SK-N-SH (cell line): Measurements from ENCODE around the gene GMEB1. TPM values are rescaled to one million over a fixed set of nuclear protein-coding genes. Genes with fewer than 3 reads are reported as not detected.

ENCODE experiments used
- CTCF ChIA-PET: fragments of 300-600, 350-600 bp; formaldehyde crosslinking; extraction: SDS; loops from one replicate; lab custom pipeline; 2021; lab: Yijun Ruan, JAX
- POLR2A ChIA-PET: fragments of 350-600 bp; sonication (Branson Sonifier 250); formaldehyde crosslinking; extraction: SDS; loops from one replicate; lab custom pipeline; 2020; ENCODE audit warnings: antibody characterized with exemption, inconsistent platforms; lab: Yijun Ruan, JAX
- DNase-seq: peaks from one replicate; pipeline ENCODE4 v3.0.0; 2012
- H2AFZ ChIP-seq: fragments of 200-600 bp; sonication (generic); 2 replicates; pipeline ENCODE4 v1.8.1; 2016; ENCODE audit warnings: antibody characterized with exemption, mild to moderate bottlenecking, low read depth
- H3F3A ChIP-seq: fragments of 200-600 bp; sonication (generic); replicated peaks from 2 replicates; pipeline ENCODE3; 2016; ENCODE audit warnings: antibody characterized with exemption, mild to moderate bottlenecking; ENCODE audit not compliant: insufficient read depth
- H3K27ac ChIP-seq, 2 experiments: fragments of 200-500 bp in 1 of 2; fragments of 200-600 bp in 1 of 2; sonication (Bioruptor generic) in 1 of 2; sonication (generic), shearing (Covaris generic) in 1 of 2; 2 replicates each; pipeline versions ENCODE4 v1.5.1 to v1.6.1; 2014 to 2016; ENCODE audit warnings: low read depth in 2 of 2, inconsistent platforms in 1 of 2, low read length in 1 of 2, mild to moderate bottlenecking in 1 of 2, mixed read lengths in 1 of 2
- H3K27me3 ChIP-seq: fragments of 200-600 bp; sonication (generic), shearing (Covaris generic); 2 replicates; pipeline ENCODE4 v1.6.1; 2016; ENCODE audit warnings: mixed run types; ENCODE audit not compliant: insufficient read depth
- H3K36me3 ChIP-seq, 2 experiments: fragments of 200-500 bp in 1 of 2; fragments of 200-600 bp in 1 of 2; sonication (Bioruptor generic) in 1 of 2; sonication (generic) in 1 of 2; replicated peaks in 1 of 2; 2 replicates each; pipeline versions ENCODE3 to v1.5.1; 2014 to 2016; ENCODE audit warnings: low read length in 1 of 2, mild to moderate bottlenecking in 1 of 2; ENCODE audit not compliant: insufficient read depth in 2 of 2, control insufficient read depth in 1 of 2
- H3K4me1 ChIP-seq, 2 experiments: fragments of 200-500 bp in 1 of 2; fragments of 200-600 bp in 1 of 2; sonication (Bioruptor generic) in 1 of 2; sonication (generic), shearing (Covaris generic) in 1 of 2; 2 replicates each; pipeline versions ENCODE4 v1.5.1 to v1.6.1; 2014 to 2016; ENCODE audit warnings: low read depth in 1 of 2, low read length in 1 of 2, mixed run types in 1 of 2; ENCODE audit not compliant: insufficient read depth in 2 of 2, control insufficient read depth in 1 of 2
- H3K4me2 ChIP-seq: fragments of 200-600 bp; sonication (generic), shearing (Covaris generic); 2 replicates; pipeline ENCODE4 v1.6.1; 2017; ENCODE audit warnings: mixed run types
- H3K4me3 ChIP-seq, 2 experiments: fragments of 200-500 bp in 1 of 2; fragments of 200-600 bp in 1 of 2; sonication (Bioruptor generic) in 1 of 2; sonication (generic), shearing (Covaris generic) in 1 of 2; 2 replicates each; pipeline versions ENCODE4 v1.5.1 to v1.8.1; 2014 to 2016; ENCODE audit warnings: low read depth in 2 of 2, inconsistent platforms in 1 of 2, low read length in 1 of 2, mild to moderate bottlenecking in 1 of 2, mixed read lengths in 1 of 2, moderate library complexity in 1 of 2
- H3K79me2 ChIP-seq: fragments of 200-600 bp; sonication (generic); 2 replicates; pipeline ENCODE4 v1.8.1; 2017; ENCODE audit warnings: mild to moderate bottlenecking; ENCODE audit not compliant: insufficient read depth
- H3K9ac ChIP-seq: fragments of 200-600 bp; sonication (generic); 2 replicates; pipeline ENCODE4 v1.6.1; 2017; ENCODE audit warnings: mixed run types
- H3K9me2 ChIP-seq: fragments of 200-600 bp; sonication (generic); 2 replicates; pipeline ENCODE4 v1.6.1; 2017; ENCODE audit warnings: mixed run types
- H3K9me3 ChIP-seq: fragments of 200-600 bp; sonication (generic); 2 replicates; pipeline ENCODE4 v1.6.1; 2017; ENCODE audit warnings: mixed run types, mild to moderate bottlenecking, moderate library complexity
- H4K20me1 ChIP-seq: fragments of 200-600 bp; sonication (generic); 2 replicates; pipeline ENCODE4 v1.6.1; 2017; ENCODE audit warnings: mild to moderate bottlenecking, mixed run types; ENCODE audit not compliant: insufficient read depth
- CHD2 ChIP-seq: fragments of 150-350 bp; IDR thresholded peaks from 2 replicates; pipeline ENCODE4 v1.6.1; 2018; ENCODE audit warnings: low read length; ENCODE audit not compliant: partially characterized antibody
- ELF1 ChIP-seq: IDR thresholded peaks from 2 replicates; pipeline ENCODE4 v1.4.0; 2012
- EP300 ChIP-seq, 2 experiments: IDR thresholded peaks; 2 replicates each; pipeline versions ENCODE4 v1.4.0 to v1.6.1; 2012; ENCODE audit warnings: borderline replicate concordance in 1 of 2, low read depth in 1 of 2, low read length in 1 of 2
- EZH2phosphoT487 ChIP-seq: fragments of 200-600 bp; sonication (generic); IDR thresholded peaks from 2 replicates; pipeline ENCODE4 v1.6.1; 2017; ENCODE audit warnings: low read depth, mixed run types, mild to moderate bottlenecking, antibody characterized with exemption, moderate library complexity, borderline replicate concordance
- FOSL2 ChIP-seq: IDR thresholded peaks from 2 replicates; pipeline ENCODE4 v1.4.0; 2012; ENCODE audit warnings: low read depth, mild to moderate bottlenecking, moderate library complexity, borderline replicate concordance
- FOXJ3 ChIP-seq: sonication (generic); formaldehyde crosslinking; IDR thresholded peaks from 2 replicates; pipeline ENCODE4 v1.5.1; 2020; ENCODE audit warnings: mild to moderate bottlenecking, missing genetic modification reagents
- FOXM1 ChIP-seq: IDR thresholded peaks from 2 replicates; pipeline ENCODE4 v1.4.0; 2012; ENCODE audit warnings: low read depth, mild to moderate bottlenecking
- MXI1 ChIP-seq: IDR thresholded peaks from 2 replicates; pipeline ENCODE4 v1.6.1; 2012; ENCODE audit warnings: mild to moderate bottlenecking, low read depth, low read length, improper control_type of control experiment
- NFIC ChIP-seq: IDR thresholded peaks from 2 replicates; pipeline ENCODE4 v1.4.0; 2012; ENCODE audit warnings: borderline replicate concordance
- NRF1 ChIP-seq: IDR thresholded peaks from 2 replicates; pipeline ENCODE4 v1.6.1; 2012; ENCODE audit warnings: low read depth, mild to moderate bottlenecking, low read length
- POLR2AphosphoS5 ChIP-seq: IDR thresholded peaks from 2 replicates; pipeline ENCODE4 v1.6.1; 2012; ENCODE audit warnings: low read depth, low read length
- RCOR1 ChIP-seq: fragments of 150-350 bp; IDR thresholded peaks from 2 replicates; pipeline ENCODE4 v1.6.1; 2017; ENCODE audit warnings: antibody characterized with exemption, low read length
- TEAD4 ChIP-seq: IDR thresholded peaks from 2 replicates; pipeline ENCODE4 v1.4.0; 2012; ENCODE audit warnings: mild to moderate bottlenecking, borderline replicate concordance; ENCODE audit not compliant: insufficient read depth
- YY1 ChIP-seq: IDR thresholded peaks from 2 replicates; pipeline ENCODE4 v1.4.0; 2012; ENCODE audit warnings: low read depth, mild to moderate bottlenecking
- WGBS: methylation state at CpG from one replicate; pipeline ENCODE4 v1.1.6; 2017; ENCODE audit warnings: low lambda C conversion rate; 5-methylcytosine and 5-hydroxymethylcytosine counted together
- polyA plus RNA-seq, 3 experiments: library from polyadenylated mRNA; depleted of rRNA; stranded (reverse); fragments of >200 nt; gene quantifications; 2 replicates each; pipeline ENCODE4 v1.2.3, GENCODE V29; 2012
- TF ChIP-seq, protein P1 (sequence below): fragments of 150-350 bp; IDR thresholded peaks from 2 replicates; pipeline ENCODE4 v1.6.1; 2017; ENCODE audit warnings: antibody characterized with exemption, low read length, low read depth, borderline replicate concordance
- TF ChIP-seq, protein P2 (sequence below): IDR thresholded peaks from 2 replicates; pipeline ENCODE4 v1.4.0; 2012; ENCODE audit warnings: low read depth
- TF ChIP-seq, protein P3 (sequence below): IDR thresholded peaks from 2 replicates; pipeline ENCODE4 v1.4.0; 2012; ENCODE audit warnings: low read depth, borderline replicate concordance
- TF ChIP-seq, protein P4 (sequence below): IDR thresholded peaks from 2 replicates; pipeline ENCODE4 v1.4.0; 2012; ENCODE audit warnings: low read depth, borderline replicate concordance
- TF ChIP-seq, protein P5 (sequence below): fragments of 200-600 bp; sonication (generic); IDR thresholded peaks from 2 replicates; pipeline ENCODE4 v1.6.1; 2017; ENCODE audit warnings: antibody characterized with exemption, mild to moderate bottlenecking, moderate library complexity

The GMEB1 gene
- polyA plus RNA-seq, 1 of the 3 experiments (the other 2 are of a cell fraction), result 3.6 TPM

DNA sequence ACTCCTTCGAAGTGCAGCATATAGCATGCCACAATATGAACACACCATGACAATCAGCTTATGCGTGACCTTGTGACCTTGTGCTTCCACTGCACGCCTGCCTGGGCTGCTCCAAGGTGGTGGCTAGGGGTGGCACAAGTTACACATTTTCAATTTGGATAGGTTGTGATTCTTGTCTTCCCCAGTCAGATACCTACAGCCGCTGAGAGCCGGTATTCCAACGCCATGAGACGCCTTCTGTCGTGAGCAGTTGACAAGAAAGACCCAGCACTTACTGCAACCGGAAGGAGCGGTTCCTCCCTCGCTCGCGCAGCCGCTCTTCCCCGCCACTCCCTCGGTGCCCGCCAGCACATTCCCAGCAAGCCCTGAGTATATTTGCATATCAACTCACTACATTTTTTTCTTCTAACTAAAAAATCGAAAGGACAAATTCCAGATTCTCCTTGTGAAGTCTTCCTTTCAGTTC lies 20.5 kb upstream of the GMEB1 start (continued):
- TF ChIP-seq, protein P1, sequence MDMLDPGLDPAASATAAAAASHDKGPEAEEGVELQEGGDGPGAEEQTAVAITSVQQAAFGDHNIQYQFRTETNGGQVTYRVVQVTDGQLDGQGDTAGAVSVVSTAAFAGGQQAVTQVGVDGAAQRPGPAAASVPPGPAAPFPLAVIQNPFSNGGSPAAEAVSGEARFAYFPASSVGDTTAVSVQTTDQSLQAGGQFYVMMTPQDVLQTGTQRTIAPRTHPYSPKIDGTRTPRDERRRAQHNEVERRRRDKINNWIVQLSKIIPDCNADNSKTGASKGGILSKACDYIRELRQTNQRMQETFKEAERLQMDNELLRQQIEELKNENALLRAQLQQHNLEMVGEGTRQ, result no peak
- no peak for TF ChIP-seq FOSL2
- TF ChIP-seq ELF1, result no peak
- TF ChIP-seq, protein P2, sequence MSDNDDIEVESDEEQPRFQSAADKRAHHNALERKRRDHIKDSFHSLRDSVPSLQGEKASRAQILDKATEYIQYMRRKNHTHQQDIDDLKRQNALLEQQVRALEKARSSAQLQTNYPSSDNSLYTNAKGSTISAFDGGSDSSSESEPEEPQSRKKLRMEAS, result peak; percentile 45; the same call in 1 of the 2 replicates
- no peak for TF ChIP-seq FOXM1
- TF ChIP-seq, protein P3, sequence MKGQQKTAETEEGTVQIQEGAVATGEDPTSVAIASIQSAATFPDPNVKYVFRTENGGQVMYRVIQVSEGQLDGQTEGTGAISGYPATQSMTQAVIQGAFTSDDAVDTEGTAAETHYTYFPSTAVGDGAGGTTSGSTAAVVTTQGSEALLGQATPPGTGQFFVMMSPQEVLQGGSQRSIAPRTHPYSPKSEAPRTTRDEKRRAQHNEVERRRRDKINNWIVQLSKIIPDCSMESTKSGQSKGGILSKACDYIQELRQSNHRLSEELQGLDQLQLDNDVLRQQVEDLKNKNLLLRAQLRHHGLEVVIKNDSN, result no peak
- TF ChIP-seq NRF1, result peak; percentile 84
- TF ChIP-seq, protein P4, sequence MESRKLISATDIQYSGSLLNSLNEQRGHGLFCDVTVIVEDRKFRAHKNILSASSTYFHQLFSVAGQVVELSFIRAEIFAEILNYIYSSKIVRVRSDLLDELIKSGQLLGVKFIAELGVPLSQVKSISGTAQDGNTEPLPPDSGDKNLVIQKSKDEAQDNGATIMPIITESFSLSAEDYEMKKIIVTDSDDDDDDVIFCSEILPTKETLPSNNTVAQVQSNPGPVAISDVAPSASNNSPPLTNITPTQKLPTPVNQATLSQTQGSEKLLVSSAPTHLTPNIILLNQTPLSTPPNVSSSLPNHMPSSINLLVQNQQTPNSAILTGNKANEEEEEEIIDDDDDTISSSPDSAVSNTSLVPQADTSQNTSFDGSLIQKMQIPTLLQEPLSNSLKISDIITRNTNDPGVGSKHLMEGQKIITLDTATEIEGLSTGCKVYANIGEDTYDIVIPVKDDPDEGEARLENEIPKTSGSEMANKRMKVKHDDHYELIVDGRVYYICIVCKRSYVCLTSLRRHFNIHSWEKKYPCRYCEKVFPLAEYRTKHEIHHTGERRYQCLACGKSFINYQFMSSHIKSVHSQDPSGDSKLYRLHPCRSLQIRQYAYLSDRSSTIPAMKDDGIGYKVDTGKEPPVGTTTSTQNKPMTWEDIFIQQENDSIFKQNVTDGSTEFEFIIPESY, result no peak
- no peak for TF ChIP-seq NFIC
- TF ChIP-seq CHD2, result no peak
- peak; percentile 56; the same call in 1 of the 2 replicates for TF ChIP-seq MXI1
- TF ChIP-seq EZH2phosphoT487, result no peak
- no peak for TF ChIP-seq TEAD4
- no peak for TF ChIP-seq RCOR1
- no peak for TF ChIP-seq YY1
- no peak for TF ChIP-seq EP300 (IDR thresholded peaks at IDR 0.05; ENCODE audit: borderline replicate concordance in 1 of 2, low read depth in 1 of 2, low read length in 1 of 2)
- TF ChIP-seq, all 33 proteins: peak for 6

DNA sequence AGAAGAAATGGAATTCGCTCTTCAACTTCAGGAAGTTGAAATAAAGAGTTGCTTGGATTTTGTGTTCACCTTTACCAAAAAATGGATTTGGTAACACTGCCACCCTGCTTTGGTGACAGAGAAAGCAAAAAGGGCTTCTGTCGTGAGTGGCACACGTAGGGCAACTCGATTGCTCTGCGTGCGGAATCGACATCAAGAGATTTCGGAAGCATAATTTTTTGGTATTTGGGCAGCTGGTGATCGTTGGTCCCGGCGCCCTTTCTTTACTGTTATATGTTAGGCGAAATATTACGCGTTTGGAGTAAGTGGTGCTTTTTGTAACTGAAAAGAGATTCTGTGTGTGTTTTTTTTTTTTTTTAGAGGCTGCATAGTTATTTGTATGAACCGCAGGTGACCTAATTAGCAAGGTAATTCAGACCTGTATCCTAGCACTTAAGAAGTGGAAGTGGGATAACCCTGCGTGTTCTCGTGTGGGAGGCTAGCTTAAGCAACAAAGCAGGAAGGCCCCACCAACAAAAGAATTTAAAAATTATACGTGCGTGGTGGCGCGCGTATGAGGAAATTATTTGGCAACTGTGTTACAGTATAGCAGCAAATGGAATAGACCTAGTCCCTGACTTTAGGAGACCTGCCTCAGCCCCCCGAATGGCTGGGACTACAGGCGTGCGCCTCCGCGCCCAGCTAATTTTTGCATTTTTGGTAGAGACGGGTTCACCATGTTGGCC lies 19.9 kb upstream of the GMEB1 start, which contains the start of gene RNU11:
Gene RNU11 (plus strand): TSS at position 127 of the 725 bp plus-strand sequence.
- H4K20me1 ChIP-seq, result no peaks in the 10 kb centered on the region
- H3K27me3 ChIP-seq, result no peaks in the 10 kb centered on the region
- H3K9ac ChIP-seq, result peak within 1 kb of the TSS; percentile 83
- H3K79me2 ChIP-seq, result peaks cover 3% of the 10 kb centered on the region; the same call in 1 of the 2 replicates
- peak within 1 kb of the TSS; percentile 81 for H3K4me2 ChIP-seq
- peak within 1 kb of the TSS; percentile 86 for H2AFZ ChIP-seq
- peak within 1 kb of the TSS; percentile 39 to 40 for H3K4me3 ChIP-seq
- no peaks in the 10 kb centered on the region for H3K36me3 ChIP-seq
- peak within 1 kb of the TSS; percentile 96 to 99 for H3K27ac ChIP-seq
- 2% methylated on average over 28 of the region's 28 CpGs for WGBS
- POLR2A ChIA-PET, result interaction anchor here (0.6 to 2.1 kb wide), 20 partner anchors 8 to 1283 kb away, joined by 3 to 32 read pairs (median 4); partner anchors contain the start of genes GMEB1, MED18, OPRD1 and YTHDF2
- H3F3A ChIP-seq, result peaks cover 18% of the 10 kb centered on the region
- H3K4me1 ChIP-seq, result peaks cover 0 to 9% of the 10 kb centered on the region in 2 experiments; a peak in 2 of 4 replicates
- peak; percentile 73 for DNase-seq
- no peaks in the 10 kb centered on the region for H3K9me2 ChIP-seq
- no peaks in the 10 kb centered on the region for H3K9me3 ChIP-seq
- CTCF ChIA-PET, result interaction anchor here (0.7 to 1.6 kb wide), 7 partner anchors 9 to 236 kb away, joined by 3 to 8 read pairs (median 3); partner anchors contain the start of gene YTHDF2
- TF ChIP-seq, protein P3, result no peak
- TF ChIP-seq CHD2 (peak; percentile 95), EZH2phosphoT487 (no peak), NFIC (peak; percentile 54; the same call in 1 of the 2 replicates), RCOR1 (peak; percentile 79), NRF1 (no peak), FOXM1 (peak; percentile 61; the same call in 1 of the 2 replicates), POLR2AphosphoS5 (peak; percentile 100), FOXJ3 (CRISPR knock-in tag) (no peak)
- TF ChIP-seq, protein P5, sequence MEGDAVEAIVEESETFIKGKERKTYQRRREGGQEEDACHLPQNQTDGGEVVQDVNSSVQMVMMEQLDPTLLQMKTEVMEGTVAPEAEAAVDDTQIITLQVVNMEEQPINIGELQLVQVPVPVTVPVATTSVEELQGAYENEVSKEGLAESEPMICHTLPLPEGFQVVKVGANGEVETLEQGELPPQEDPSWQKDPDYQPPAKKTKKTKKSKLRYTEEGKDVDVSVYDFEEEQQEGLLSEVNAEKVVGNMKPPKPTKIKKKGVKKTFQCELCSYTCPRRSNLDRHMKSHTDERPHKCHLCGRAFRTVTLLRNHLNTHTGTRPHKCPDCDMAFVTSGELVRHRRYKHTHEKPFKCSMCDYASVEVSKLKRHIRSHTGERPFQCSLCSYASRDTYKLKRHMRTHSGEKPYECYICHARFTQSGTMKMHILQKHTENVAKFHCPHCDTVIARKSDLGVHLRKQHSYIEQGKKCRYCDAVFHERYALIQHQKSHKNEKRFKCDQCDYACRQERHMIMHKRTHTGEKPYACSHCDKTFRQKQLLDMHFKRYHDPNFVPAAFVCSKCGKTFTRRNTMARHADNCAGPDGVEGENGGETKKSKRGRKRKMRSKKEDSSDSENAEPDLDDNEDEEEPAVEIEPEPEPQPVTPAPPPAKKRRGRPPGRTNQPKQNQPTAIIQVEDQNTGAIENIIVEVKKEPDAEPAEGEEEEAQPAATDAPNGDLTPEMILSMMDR, result no peak
- TF ChIP-seq, protein P1, result no peak
